IMR-90 (cell line): Measurements from ENCODE around the gene ZBTB26. TPM values are rescaled to one million over a fixed set of nuclear protein-coding genes. Genes with fewer than 3 reads are reported as not detected.

Source experiments
- ATAC-seq: fragments of 200-7000 bp; cut with Tn5 transposase; 2 replicates; pipeline ENCODE4 v1.9.1; 2020; ENCODE audit warnings: low read depth, mild to moderate bottlenecking, moderate library complexity
- BruUV-seq: library from RNA; stranded (reverse); fragments of 400-500 nt; replicated peaks from 2 replicates; lab custom pipeline; 2021; lab: Mats Ljungman, UMichigan
- CTCF ChIA-PET: fragments of 300-600 bp; formaldehyde crosslinking; extraction: SDS; loops from one replicate; lab custom pipeline; 2021; ENCODE audit warnings: antibody characterized with exemption; lab: Yijun Ruan, JAX
- POLR2A ChIA-PET: fragments of 300-600 bp; sonication (Branson Sonifier 250); formaldehyde crosslinking; loops from one replicate; lab custom pipeline; 2022; ENCODE audit warnings: antibody characterized with exemption; ENCODE audit not compliant: unreplicated experiment; lab: Charles Lee
- DNase-seq: peaks from one replicate; pipeline ENCODE4 v3.0.0; 2013
- H2AFZ ChIP-seq: replicated peaks from 2 replicates; pipeline ENCODE3; 2013; ENCODE audit warnings: low read length, mild to moderate bottlenecking; ENCODE audit not compliant: poor library complexity
- H2AK5ac ChIP-seq: 2 replicates; pipeline ENCODE4 v1.6.1; 2013; ENCODE audit warnings: low read depth, low read length, inconsistent platforms
- H2AK9ac ChIP-seq: replicated peaks from 2 replicates; pipeline ENCODE3; 2013; ENCODE audit warnings: mild to moderate bottlenecking, low read depth, low read length, moderate library complexity; ENCODE audit not compliant: poor library complexity
- H2BK120ac ChIP-seq: 2 replicates; pipeline ENCODE4 v1.6.1; 2013; ENCODE audit warnings: low read depth, low read length, inconsistent platforms
- H2BK15ac ChIP-seq: 3 replicates; pipeline ENCODE4 v1.6.1; 2013; ENCODE audit warnings: low read depth, low read length, inconsistent platforms
- H2BK20ac ChIP-seq: 2 replicates; pipeline ENCODE4 v1.6.1; 2013; ENCODE audit warnings: low read depth, mild to moderate bottlenecking, inconsistent platforms, low read length, moderate library complexity
- H2BK5ac ChIP-seq: 2 replicates; pipeline ENCODE4 v1.6.1; 2013; ENCODE audit warnings: mild to moderate bottlenecking, low read depth, low read length, inconsistent platforms; ENCODE audit not compliant: poor library complexity, severe bottlenecking
- H3K14ac ChIP-seq: replicated peaks from 2 replicates; pipeline ENCODE4 v1.6.1; 2013; ENCODE audit warnings: low read depth, low read length, inconsistent platforms
- H3K18ac ChIP-seq: 2 replicates; pipeline ENCODE4 v1.6.1; 2013; ENCODE audit warnings: low read depth, low read length, control low read depth
- H3K23ac ChIP-seq: 2 replicates; pipeline ENCODE4 v1.6.1; 2013; ENCODE audit warnings: low read depth, low read length, inconsistent platforms
- H3K27ac ChIP-seq: 2 replicates; pipeline ENCODE4 v1.5.1; 2013; ENCODE audit warnings: mild to moderate bottlenecking, control low read depth, low read length; ENCODE audit not compliant: insufficient read depth
- H3K27me3 ChIP-seq: 2 replicates; pipeline ENCODE4 v1.6.1; 2013; ENCODE audit warnings: low read length; ENCODE audit not compliant: control insufficient read depth, insufficient read depth
- H3K36me3 ChIP-seq: 2 replicates; pipeline ENCODE4 v1.6.1; 2013; ENCODE audit warnings: low read length, mixed read lengths; ENCODE audit not compliant: control insufficient read depth, insufficient read depth
- H3K4ac ChIP-seq: 2 replicates; pipeline ENCODE4 v1.6.1; 2013; ENCODE audit warnings: low read depth, low read length, inconsistent platforms
- H3K4me1 ChIP-seq: 2 replicates; pipeline ENCODE4 v1.6.1; 2013; ENCODE audit warnings: low read length, mixed read lengths; ENCODE audit not compliant: control insufficient read depth, insufficient read depth
- H3K4me2 ChIP-seq: 2 replicates; pipeline ENCODE4 v1.6.1; 2013; ENCODE audit warnings: low read depth, mild to moderate bottlenecking, control low read depth, low read length, moderate library complexity
- H3K4me3 ChIP-seq: 2 replicates; pipeline ENCODE4 v1.5.1; 2013; ENCODE audit warnings: low read depth, mild to moderate bottlenecking, control low read depth, low read length, moderate library complexity; ENCODE audit not compliant: insufficient read depth
- H3K56ac ChIP-seq: 2 replicates; pipeline ENCODE4 v1.6.1; 2013; ENCODE audit warnings: low read length, inconsistent platforms; ENCODE audit not compliant: insufficient read depth; ENCODE audit errors: extremely low read depth
- H3K79me1 ChIP-seq, 2 experiments: 2 replicates each; pipeline ENCODE4 v1.6.1; 2013; ENCODE audit warnings: low read length in 2 of 2, inconsistent platforms in 1 of 2, low read depth in 1 of 2
- H3K9ac ChIP-seq: 2 replicates; pipeline ENCODE4 v1.6.1; 2013; ENCODE audit warnings: low read depth, low read length, control low read depth
- H3K9me1 ChIP-seq: 2 replicates; pipeline ENCODE4 v1.6.1; 2013; ENCODE audit warnings: low read length, inconsistent platforms; ENCODE audit not compliant: insufficient read depth
- H3K9me3 ChIP-seq: 2 replicates; pipeline ENCODE4 v1.6.1; 2013; ENCODE audit warnings: low read length; ENCODE audit not compliant: control insufficient read depth, insufficient read depth
- H4K20me1 ChIP-seq: 2 replicates; pipeline ENCODE4 v1.6.1; 2013; ENCODE audit warnings: low read length, inconsistent platforms; ENCODE audit not compliant: insufficient read depth
- H4K5ac ChIP-seq: 2 replicates; pipeline ENCODE4 v1.6.1; 2013; ENCODE audit warnings: mild to moderate bottlenecking, low read depth, low read length, control low read depth
- H4K8ac ChIP-seq, 2 experiments: 2 replicates each; pipeline ENCODE4 v1.6.1; 2013; ENCODE audit warnings: low read depth in 2 of 2, low read length in 2 of 2, control low read depth in 1 of 2, inconsistent platforms in 1 of 2
- H4K91ac ChIP-seq: 2 replicates; pipeline ENCODE4 v1.6.1; 2013; ENCODE audit warnings: low read depth, low read length, inconsistent platforms; ENCODE audit not compliant: insufficient read depth
- MXI1 ChIP-seq: IDR thresholded peaks from 2 replicates; pipeline ENCODE4 v1.6.1; 2012; ENCODE audit warnings: low read depth, mild to moderate bottlenecking, low read length, moderate library complexity, borderline replicate concordance
- WGBS, 2 experiments: methylation state at CpG; one replicate each; pipeline versions ENCODE4 v1.1.5 to v1.1.7; 2013; ENCODE audit warnings: missing lambda C conversion rate in 2 of 2; ENCODE audit not compliant: insufficient read length in 1 of 2; ENCODE audit errors: extremely low coverage in 2 of 2; 5-methylcytosine and 5-hydroxymethylcytosine counted together
- dilution Hi-C: fragments of 300-500 bp; cut with HindIII; formaldehyde crosslinking; loops from one replicate; pipeline ENCODE4 v1.14.3; 2018; ENCODE audit warnings: low sequenced_read_pairs; ENCODE audit not compliant: unreplicated experiment
- in situ Hi-C: fragments of 300-500 bp; cut with MboI; formaldehyde crosslinking; loops from 3 replicates; pipeline ENCODE4 v1.14.3; 2019; ENCODE audit warnings: low sequenced_read_pairs, inconsistent platforms, mixed read lengths
- intact Hi-C: fragments of 100-400 bp; cut with micrococcal nuclease; formaldehyde crosslinking; loops from 2 replicates; pipeline ENCODE4 v1.10.0; 2022
- polyA plus RNA-seq, 3 experiments: library from polyadenylated mRNA; depleted of rRNA; stranded (reverse); fragments of >200 nt; gene quantifications; 2 replicates each; pipeline ENCODE4 v1.2.3, GENCODE V29; 2012; ENCODE audit warnings: low replicate concordance in 1 of 3
- total RNA-seq: library from RNA; depleted of rRNA; stranded (reverse); fragments of >200 nt; gene quantifications from 2 replicates; pipeline ENCODE4 v1.2.3, GENCODE V29; 2012

The ZBTB26 gene
- total and polyA plus RNA-seq, 2 of the 4 experiments (the other 2 are of a cell fraction), result 3.1 to 6.1 TPM

DNA sequence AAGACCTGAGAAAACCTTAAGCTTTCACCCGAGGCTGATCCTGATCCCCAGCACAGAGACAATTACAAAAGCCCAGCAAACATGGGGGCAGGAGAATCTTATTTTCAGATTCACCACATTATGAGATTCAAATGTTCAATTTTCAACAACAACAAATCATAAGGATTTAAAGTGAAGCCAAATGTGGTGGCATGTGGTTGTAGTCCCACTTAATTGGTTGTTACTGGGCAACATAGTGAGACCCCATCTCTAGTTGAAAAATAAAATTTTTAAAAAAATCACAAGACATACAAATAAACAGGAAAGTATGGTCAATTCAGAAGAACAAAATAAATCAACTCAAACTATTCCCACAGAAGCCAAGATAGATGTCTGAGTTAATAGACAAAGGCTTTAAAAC, 5.6 kb upstream of the ZBTB26 start:
- no peak overlapping the region for H3K9ac ChIP-seq
- no peak overlapping the region for H2BK15ac ChIP-seq
- H4K5ac ChIP-seq, result no peak overlapping the region
- H2BK5ac ChIP-seq, result no peak overlapping the region
- H3K14ac ChIP-seq, result no peak overlapping the region
- H2AK9ac ChIP-seq, result no peak overlapping the region
- no peak for TF ChIP-seq MXI1
- no peak overlapping the region for H3K18ac ChIP-seq
- no peak overlapping the region for H2AFZ ChIP-seq
- H3K36me3 ChIP-seq, result peaks cover 12% of the 10 kb centered on the region
- H3K4ac ChIP-seq, result no peak overlapping the region
- no peak overlapping the region for H3K4me3 ChIP-seq
- peaks cover 10% of the 10 kb centered on the region; the same call in 1 of the 2 replicates for H4K20me1 ChIP-seq
- ATAC-seq, result no peak
- no peak overlapping the region for H4K91ac ChIP-seq
- CTCF ChIA-PET, result no interaction called here
- H4K8ac ChIP-seq, result no peak overlapping the region
- no CpG with 5 or more reads among the region's 1 CpG for WGBS, 2 experiments
- peaks cover 2% of the 10 kb centered on the region; the same call in 1 of the 2 replicates for H3K4me1 ChIP-seq
- no peak for DNase-seq
- POLR2A ChIA-PET, result no interaction called here
- no peak overlapping the region for H3K56ac ChIP-seq
- H2AK5ac ChIP-seq, result no peak overlapping the region
- peaks cover 8 to 35% of the 10 kb centered on the region in 2 experiments for H3K79me1 ChIP-seq
- intact Hi-C loops (no loop called here), in situ Hi-C loops (no loop called here), dilution Hi-C loops (no loop called here)
- H3K9me3 ChIP-seq, result no peaks in the 10 kb centered on the region
- H3K23ac ChIP-seq, result no peak overlapping the region
- no peaks in the 10 kb centered on the region for H3K27me3 ChIP-seq
- no peaks in the 10 kb centered on the region for H3K9me1 ChIP-seq
- BruUV-seq, result no TSS peak
- H3K4me2 ChIP-seq, result no peak overlapping the region
- H2BK120ac ChIP-seq, result no peak overlapping the region
- H3K27ac ChIP-seq, result no peak overlapping the region
- no peak overlapping the region for H2BK20ac ChIP-seq
